ENCODE results near the gene NEURL1B. TPM values are rescaled to one million over a fixed set of nuclear protein-coding genes. Genes with fewer than 3 reads are reported as not detected.

Gene NEURL1B
- total and polyA plus RNA-seq, 10 of the 15 experiments (the other 5 are each of a cell fraction or from before 2014, with no cell fraction given): 0.04 to 0.28 (median 0.05) TPM; not detected in 4

DNA sequence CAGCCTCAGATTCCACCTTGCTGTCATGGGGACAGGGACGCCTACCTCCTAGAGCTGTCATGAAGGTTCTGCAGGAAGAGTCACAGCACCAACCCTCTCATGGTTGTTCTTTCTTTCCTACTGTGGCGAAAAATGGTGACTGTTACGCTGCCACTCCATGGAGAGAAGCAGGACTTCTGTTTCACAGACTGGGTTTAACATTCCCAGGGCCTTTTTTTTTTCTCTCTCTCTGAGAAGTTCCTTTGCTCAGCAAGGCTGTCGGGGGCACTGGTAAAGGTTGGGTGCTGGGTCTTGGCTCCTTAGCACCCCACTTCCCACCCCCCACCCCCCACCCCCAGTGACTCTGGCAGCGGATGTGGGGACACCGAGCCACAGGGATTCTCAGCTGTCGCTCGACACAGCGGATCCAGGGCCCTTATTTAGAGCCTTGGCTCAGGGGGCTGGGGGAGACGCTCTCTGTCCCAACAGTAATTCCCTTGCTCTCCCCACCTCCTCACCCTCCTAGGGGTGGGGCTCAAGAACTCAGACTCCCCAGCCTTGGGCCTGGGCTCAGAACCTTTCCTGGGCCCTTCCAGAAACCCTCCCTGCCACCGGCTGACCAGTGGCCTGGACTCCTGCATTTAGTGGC lies 95.6 kb downstream of the NEURL1B start (continued):
- TF ChIP-seq SRF (IDR thresholded peaks at IDR 0.05; ENCODE audit: low read depth in 2 of 2, low read length in 2 of 2): no peak

DNA sequence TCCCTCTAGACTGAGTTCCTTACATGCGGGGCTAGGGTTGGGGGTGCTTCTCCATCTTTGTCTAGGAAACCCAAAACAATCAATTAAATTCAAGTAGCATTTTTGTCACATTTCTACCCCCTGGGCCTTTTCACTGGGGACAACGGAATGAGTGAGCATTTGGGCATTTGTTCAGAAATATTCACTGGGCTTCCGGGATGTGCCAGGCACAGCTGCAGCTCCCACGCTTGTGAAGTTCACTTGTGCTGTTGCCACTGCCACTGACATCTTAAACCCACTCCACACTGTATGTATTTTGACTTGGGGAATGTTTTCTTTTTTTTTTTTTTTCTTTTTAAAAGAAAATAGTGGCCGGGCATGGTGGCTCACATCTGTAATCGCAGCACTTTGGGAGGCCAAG lies 98.3 kb downstream of the NEURL1B start:
- H2AFZ ChIP-seq (ENCODE audit: control insufficient read depth, low read depth, low read length): no peak overlapping the region
- SMC1A ChIA-PET (ENCODE audit: uncharacterized antibody, unreplicated experiment): no interaction called here
- H3K9ac ChIP-seq (ENCODE audit: control insufficient read depth, insufficient read depth, low read length): no peak overlapping the region
- TF ChIP-seq BRCA1 (IDR thresholded peaks at IDR 0.05; ENCODE audit: low read depth, low read length) (no peak), BHLHE40 (IDR thresholded peaks at IDR 0.05; ENCODE audit: borderline replicate concordance in 1 of 2, low read depth in 2 of 2, low read length in 1 of 2) (no peak)
- H3K79me2 ChIP-seq (ENCODE audit: control insufficient read depth, insufficient read depth, low read length): no peaks in the 10 kb centered on the region
- ATAC-seq (no peak), DNase-seq (ENCODE audit: low read depth, low spot score) (no peak), FAIRE-seq (no peak)
- H3K4me1 ChIP-seq (ENCODE audit: control insufficient read depth, insufficient read depth, low read length): peaks cover 3% of the 10 kb centered on the region
- WGBS (ENCODE audit: insufficient coverage, insufficient replicate concordance, low lambda C conversion rate, missing lambda C conversion rate): 92% methylated on average over 6 of the region's 6 CpGs
- in situ Hi-C loops (cut with MboI): no loop called here
- no peak overlapping the region for H3K4me3 ChIP-seq
- no peaks in the 10 kb centered on the region for H3K9me3 ChIP-seq (replicated peaks; ENCODE audit: control insufficient read depth, insufficient read depth, low read length)
- RAD21 ChIA-PET (ENCODE audit: unreplicated experiment): no interaction called here
- H3K4me2 ChIP-seq (ENCODE audit: control insufficient read depth, insufficient read depth): no peak overlapping the region
- intact Hi-C loops (cut with micrococcal nuclease; ENCODE audit: unreplicated experiment): no loop called here
- no peaks in the 10 kb centered on the region for H4K20me1 ChIP-seq (ENCODE audit: control insufficient read depth, insufficient read depth)
- BruUV-seq (replicated peaks): no TSS peak
- CTCF ChIA-PET: no interaction called here
- H3K36me3 ChIP-seq (ENCODE audit: control insufficient read depth in 2 of 2, insufficient read depth in 2 of 2, low read length in 1 of 2): no peaks in the 10 kb centered on the region
- H3K27me3 ChIP-seq (replicated peaks in 1 of 2; ENCODE audit: control insufficient read depth in 2 of 2, insufficient read depth in 2 of 2, low read length in 1 of 2): no peaks in the 10 kb centered on the region
- no peak overlapping the region for H3K27ac ChIP-seq (ENCODE audit: control insufficient read depth, insufficient read depth)
- POLR2A ChIA-PET: interaction anchor here (0.6 kb wide), 1 partner anchor 49 kb away, joined by 3 read pairs; no protein-coding TSS in a partner anchor

DNA sequence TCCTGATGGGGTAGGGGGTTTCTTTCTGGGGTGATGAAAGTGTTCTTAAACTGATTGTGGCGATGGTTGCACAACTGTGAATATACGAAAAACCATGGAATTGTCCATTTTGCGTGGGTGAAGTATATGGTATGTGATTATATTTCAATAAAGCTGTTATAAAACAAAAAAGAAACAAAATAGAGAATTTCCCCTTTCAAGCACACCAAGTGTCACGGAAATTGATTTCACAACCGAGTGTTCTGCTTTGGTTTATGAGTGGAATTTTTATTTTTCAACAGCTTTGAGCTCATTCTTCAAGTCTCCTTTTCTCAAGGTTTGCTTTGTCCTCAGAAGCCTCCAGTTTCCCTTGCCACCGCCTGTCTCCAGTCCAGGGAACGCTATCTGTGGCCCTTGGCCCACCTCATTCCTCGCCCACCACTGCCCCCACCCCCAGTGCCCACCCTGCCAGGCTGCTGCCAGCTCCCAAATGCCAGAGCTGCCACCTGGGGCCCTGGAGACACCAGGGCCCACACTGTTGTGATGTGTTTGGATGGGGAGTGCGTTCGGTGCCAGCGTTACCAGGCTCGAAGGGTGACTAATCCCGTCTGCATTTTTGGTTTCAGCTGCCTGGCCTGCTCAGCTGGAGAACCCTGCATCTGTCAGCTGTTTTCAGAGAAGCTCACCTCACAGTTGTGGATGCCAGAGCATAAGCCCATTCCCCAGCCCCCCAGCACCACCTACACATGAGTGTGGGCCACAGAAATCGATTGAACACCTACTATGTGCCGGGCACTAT lies 99.6 kb downstream of the NEURL1B start:
- ChIA-PET CTCF (interaction anchor here (0.9 kb wide), 1 partner anchor 165 kb away, joined by 3 read pairs; no protein-coding TSS in a partner anchor), RAD21 (ENCODE audit: unreplicated experiment) (interaction anchor here (1.4 kb wide), 1 partner anchor 31 kb away, joined by 5 read pairs; the partner anchor contains the start of gene DUSP1)
- no TSS peak for BruUV-seq (replicated peaks)

More for the DNA sequence above, 99.6 kb downstream of the NEURL1B start:
- ATAC-seq: no peak; the same call in 2 of the 3 replicates
- Histone ChIP-seq H3K36me3 (ENCODE audit: control insufficient read depth in 2 of 2, insufficient read depth in 2 of 2, low read length in 1 of 2) (no peaks in the 10 kb centered on the region), H3K27me3 (replicated peaks in 1 of 2; ENCODE audit: control insufficient read depth in 2 of 2, insufficient read depth in 2 of 2, low read length in 1 of 2) (no peaks in the 10 kb centered on the region), H3K4me1 (ENCODE audit: control insufficient read depth, insufficient read depth, low read length) (peaks cover 3% of the 10 kb centered on the region), H3K79me2 (ENCODE audit: control insufficient read depth, insufficient read depth, low read length) (no peaks in the 10 kb centered on the region), H3K4me3 (no peak overlapping the region), H3K9ac (ENCODE audit: control insufficient read depth, insufficient read depth, low read length) (no peak overlapping the region), H4K20me1 (ENCODE audit: control insufficient read depth, insufficient read depth) (no peaks in the 10 kb centered on the region), H3K9me3 (replicated peaks; ENCODE audit: control insufficient read depth, insufficient read depth, low read length) (no peaks in the 10 kb centered on the region), H3K4me2 (ENCODE audit: control insufficient read depth, insufficient read depth) (no peak overlapping the region), H2AFZ (ENCODE audit: control insufficient read depth, low read depth, low read length) (no peak overlapping the region), H3K27ac (ENCODE audit: control insufficient read depth, insufficient read depth) (no peak overlapping the region)
- ChIA-PET POLR2A (no interaction called here), SMC1A (ENCODE audit: uncharacterized antibody, unreplicated experiment) (no interaction called here)
- intact Hi-C loops (cut with micrococcal nuclease; ENCODE audit: unreplicated experiment) (no loop called here), in situ Hi-C loops (cut with MboI) (no loop called here)
- 74% methylated on average over 15 of the region's 15 CpGs for WGBS (ENCODE audit: insufficient coverage, insufficient replicate concordance, low lambda C conversion rate, missing lambda C conversion rate)
- FAIRE-seq: no peak
- TF ChIP-seq, protein P1, sequence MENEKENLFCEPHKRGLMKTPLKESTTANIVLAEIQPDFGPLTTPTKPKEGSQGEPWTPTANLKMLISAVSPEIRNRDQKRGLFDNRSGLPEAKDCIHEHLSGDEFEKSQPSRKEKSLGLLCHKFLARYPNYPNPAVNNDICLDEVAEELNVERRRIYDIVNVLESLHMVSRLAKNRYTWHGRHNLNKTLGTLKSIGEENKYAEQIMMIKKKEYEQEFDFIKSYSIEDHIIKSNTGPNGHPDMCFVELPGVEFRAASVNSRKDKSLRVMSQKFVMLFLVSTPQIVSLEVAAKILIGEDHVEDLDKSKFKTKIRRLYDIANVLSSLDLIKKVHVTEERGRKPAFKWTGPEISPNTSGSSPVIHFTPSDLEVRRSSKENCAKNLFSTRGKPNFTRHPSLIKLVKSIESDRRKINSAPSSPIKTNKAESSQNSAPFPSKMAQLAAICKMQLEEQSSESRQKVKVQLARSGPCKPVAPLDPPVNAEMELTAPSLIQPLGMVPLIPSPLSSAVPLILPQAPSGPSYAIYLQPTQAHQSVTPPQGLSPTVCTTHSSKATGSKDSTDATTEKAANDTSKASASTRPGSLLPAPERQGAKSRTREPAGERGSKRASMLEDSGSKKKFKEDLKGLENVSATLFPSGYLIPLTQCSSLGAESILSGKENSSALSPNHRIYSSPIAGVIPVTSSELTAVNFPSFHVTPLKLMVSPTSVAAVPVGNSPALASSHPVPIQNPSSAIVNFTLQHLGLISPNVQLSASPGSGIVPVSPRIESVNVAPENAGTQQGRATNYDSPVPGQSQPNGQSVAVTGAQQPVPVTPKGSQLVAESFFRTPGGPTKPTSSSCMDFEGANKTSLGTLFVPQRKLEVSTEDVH (IDR thresholded peaks at IDR 0.05; ENCODE audit: low read depth, partially characterized antibody): no peak
- TF ChIP-seq TAF1 (IDR thresholded peaks at IDR 0.05; ENCODE audit: borderline replicate concordance, low read depth, low read length): no peak
- DNase-seq (ENCODE audit: low read depth, low spot score): no peak
